HG03378 (cell line): ENCODE results near the gene IP6K1.
A peak's percentile ranks its signal among the peaks of the same experiment; 100 is the strongest.
"Not testable (repeated sequence)": the region's sequence is repeated elsewhere in the genome, so short reads cannot be mapped to it uniquely, and the experiment has no call there.

Experiments used
- ATAC-seq: cut with Tn5 transposase; IDR thresholded peaks from one replicate; pipeline ENCODE4 v1.9.1; 2021; ENCODE audit warnings: mild to moderate bottlenecking, moderate library complexity; ENCODE audit not compliant: unreplicated experiment

The IP6K1 gene

DNA sequence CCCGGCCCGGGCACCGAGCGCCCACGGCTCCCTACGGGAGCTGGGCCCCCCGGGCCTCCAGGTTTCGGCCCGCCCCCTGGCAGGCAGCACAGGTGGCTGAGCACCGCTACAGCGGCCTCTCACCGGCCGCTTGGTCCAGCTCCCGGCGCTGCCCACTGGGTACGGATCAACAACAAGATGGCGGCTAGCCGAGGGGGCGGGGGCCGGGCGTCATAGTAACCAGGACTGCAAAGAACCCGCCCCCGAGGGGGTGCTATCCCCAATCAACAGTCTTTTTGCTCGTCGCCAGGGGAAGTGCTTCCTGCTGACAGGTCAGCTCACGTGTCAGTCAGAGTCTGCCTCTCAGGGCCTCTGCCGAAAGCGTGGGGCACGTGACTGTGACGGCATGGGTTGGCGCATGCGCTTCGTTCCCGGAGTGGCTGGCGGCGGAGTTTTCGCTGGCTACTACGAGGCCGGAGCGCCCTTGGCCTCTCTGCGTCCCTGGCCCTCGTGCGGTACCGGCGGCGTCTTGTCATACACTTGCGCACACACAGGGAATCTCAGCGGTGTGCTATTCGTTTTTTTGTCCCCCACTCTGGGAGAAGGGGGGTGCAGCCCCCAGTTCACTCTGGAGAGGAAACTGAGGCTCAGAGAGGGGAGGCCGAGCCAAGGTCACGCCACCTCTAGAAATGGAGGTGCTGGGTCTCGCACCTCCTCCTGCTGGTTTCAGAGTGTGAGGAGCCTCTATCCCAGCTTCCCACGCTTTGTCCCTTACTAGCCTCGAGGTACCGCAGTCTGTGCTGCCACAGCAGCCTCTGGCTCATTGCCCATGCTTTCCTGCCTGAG, at the start of gene IP6K1:
Gene IP6K1, minus strand, starts transcription at position 186 of the 825 bp plus-strand sequence. CDS start 38,502 bp downstream, outside the sequence.
- peak; percentile 97 for ATAC-seq

DNA sequence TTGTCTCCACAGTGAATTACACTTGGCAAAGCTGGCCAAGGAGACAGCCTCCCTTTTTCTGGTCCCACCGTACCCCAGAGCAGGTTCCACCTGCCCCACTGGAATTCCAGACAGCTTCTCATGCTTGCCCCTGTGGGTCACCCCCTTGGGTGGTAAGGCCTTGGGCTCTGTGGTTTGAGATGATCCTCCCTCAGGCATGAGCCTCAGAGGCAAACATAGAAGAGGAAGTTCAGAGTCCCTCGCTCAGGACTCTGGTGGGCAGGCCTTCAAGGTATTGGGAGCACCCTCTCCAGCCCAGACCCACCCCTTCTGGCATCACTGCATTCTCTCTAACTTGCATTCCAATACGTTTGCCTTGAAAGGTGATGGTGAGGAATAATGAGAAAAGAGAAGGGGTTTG, 45.0 kb upstream of the IP6K1 start:
- no peak for ATAC-seq

DNA sequence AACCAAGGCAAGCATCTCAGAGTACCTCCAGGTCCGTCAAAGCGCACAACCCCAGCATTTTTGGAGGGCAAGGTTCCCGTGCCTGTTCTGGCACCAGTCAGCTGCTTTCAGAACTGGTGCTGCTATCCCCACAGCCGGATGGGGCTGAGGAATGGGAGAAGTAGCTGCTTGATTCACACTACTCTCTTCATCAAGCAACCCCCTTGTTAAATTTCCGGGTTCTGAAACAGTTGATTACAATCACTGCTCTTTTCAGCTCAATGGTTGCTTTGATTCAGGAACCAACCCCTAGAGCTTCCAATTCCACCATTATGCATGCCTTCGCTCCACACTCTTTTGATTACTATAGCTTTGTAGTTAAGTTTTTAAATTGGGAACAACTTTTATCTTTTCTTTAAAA, 39.7 kb upstream of the IP6K1 start:
- no peak for ATAC-seq

DNA sequence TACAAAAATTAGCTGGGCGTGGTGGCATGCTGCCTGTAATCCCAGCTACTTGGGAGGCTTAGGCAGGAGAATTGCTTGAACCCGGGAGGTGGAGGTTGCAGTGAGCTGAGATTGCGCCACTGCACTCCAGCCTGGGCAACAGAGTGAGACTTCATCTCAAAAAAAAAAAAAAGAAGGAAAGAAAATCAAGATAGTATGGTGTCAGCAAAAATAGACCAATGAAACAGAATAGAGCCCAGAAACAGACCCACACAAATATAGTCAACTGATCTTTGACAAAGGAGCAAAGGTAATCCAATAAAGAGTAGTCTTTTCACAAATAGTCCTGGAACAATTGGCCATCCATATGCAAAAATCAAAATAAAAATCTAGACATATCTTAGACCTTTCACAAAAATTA, 36.8 kb upstream of the IP6K1 start:
- not testable (repeated sequence) for ATAC-seq

DNA sequence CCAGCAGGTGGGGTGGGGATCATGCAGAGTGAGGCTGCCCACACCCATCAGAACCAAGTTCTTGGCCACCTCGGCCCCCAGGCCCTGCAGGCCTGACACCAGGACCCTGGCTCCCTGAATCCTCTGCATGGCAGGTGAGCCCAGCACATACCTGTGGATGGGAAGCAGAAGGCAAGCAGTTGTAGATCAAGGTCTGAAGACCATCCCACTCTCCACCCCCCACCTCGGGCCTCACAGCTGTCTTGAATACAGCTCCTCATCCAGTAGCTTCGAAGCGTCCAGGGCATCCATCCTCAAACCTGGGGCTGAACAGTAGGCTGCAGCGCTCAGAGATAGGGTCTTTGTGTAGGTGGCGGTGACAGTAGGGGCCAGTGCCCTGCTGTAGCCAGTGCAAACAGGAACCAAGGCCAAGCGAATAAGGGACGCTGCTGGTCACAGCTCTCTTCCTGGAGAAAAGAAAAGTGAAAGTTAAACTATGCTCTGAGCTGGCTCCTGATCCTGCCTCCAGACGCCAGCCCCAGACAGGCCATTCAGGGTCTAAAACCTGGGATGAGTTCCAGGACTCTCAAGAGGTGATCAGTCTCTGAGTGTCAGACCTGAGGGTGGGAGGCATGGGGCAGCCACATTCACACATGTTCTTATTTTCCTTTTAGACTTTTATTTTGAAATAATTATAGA, 27.3 kb upstream of the IP6K1 start, which contains the start of gene UBA7:
Gene UBA7, minus strand, starts transcription at position 457 of the 678 bp plus-strand sequence. Its CDS starts 166 bp downstream, at position 291.
- no peak for ATAC-seq

DNA sequence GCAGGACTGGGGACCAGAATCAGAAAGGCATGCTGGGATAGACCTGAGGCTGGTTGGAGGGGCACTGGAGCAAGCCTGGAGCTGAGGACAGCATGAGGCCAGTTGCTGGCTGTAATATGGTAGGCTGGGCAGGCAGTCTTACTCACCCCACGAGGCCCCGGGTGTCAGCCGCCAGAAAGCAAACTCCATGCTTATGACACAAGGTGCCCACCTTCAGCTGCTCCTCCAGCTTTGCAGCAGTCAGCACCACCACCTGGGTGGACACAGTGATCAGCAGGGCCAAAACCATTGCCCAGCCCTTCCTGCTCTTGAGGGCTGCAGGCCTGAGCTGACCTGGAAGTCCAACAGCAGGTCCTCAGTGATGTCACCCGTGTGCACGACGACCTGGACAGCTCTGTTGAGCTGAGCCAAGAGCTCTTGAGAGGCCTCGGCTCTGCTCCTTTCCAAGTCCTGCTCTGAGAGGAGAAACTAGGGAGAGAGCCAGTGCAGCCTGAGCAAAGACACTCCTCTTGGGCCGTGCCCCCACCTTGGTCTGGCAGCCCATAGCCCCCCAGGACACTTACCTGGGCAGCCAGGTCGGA, 26.7 kb upstream of the IP6K1 start:
- no peak for ATAC-seq

DNA sequence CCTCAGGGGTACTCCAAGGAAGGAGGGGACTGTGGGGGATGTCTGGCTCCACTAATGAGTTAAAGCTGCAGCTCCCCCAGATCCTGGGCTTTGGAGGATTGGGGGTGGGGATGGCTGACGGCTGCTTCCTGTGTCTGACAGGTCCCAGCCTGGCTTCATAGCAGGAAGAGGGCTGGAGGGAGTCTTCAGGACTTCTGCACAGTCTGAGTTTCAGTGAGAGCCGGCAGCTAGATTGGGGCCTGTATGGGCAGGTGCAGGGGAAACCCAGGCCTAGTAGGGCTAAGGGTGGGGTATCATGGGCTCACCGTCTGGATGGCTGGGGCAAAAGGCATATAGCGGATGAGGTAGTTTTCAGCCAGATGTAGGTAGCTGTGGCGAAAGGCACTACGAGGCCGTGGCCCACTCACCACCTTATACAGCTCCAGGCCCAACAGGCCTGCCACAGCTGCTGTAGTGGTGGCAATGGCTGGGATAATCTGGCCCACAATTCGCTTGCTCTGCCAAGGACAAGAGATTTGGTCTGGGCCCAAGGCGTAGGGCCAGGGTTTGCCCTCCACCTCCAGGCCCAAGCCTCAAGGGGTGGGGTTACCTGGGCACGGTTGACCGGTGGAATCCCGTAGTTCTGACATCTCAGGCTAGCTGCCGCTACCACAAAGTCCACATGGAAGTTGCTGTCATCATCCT, 21.2 kb upstream of the IP6K1 start:
- no peak for ATAC-seq

DNA sequence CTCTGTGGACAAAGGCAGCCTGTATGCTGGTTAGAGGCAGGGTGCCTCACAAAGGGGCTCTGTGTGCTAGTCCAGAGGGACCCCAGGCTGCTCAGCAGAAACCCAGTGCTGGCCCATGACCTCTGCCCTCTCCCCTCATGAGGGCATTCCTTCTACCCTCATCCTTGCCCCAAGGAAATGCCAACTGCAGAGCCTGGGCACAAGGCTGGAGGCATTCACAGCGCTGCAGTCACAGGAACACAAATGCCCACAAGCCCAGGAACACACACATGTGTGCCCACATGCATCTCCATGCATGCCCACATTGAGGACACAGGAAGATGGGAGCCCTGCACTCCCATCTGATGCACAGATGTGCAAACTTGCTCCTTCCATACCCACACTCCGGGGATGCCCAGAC, 20.5 kb upstream of the IP6K1 start:
- no peak for ATAC-seq

DNA sequence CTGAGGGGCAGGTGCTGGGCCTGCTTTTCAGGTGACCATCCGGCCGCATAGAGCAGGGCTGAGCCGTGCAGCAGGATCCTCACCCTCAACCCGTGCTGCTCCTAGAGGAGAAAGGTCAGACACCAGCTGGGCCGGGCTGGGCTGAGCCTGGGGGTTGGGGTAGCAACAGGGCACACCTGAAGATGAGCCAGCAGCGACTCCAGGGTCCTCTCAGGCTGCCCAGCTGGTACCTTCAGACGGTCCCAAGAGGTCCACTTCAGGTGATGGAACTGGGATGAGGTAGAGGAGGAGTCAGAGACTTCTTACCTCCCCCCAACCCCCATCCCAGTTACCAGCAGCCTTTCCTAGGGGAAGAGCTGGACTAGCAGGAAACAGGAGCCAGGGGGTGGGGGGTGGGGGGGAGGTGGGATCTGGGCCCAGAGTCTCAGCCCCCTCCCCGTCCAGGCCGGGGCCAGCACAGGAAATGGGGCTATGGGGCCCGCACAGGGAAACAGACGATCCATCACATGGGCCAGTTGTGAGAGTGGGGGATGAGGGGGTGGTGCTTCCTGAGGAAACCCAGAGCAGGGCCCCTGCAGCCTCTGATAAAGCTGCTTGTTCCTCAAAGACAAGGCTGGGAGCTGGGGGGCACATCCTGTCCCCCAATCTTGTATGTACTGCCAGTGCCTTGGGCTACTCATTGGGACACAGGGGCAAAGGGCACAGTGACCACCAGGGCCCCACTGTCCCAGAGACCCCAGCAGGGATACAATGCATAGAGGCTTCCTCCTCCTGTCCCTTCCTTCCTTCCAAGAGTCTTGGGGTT, 19.8 kb upstream of the IP6K1 start:
- ATAC-seq, result no peak

DNA sequence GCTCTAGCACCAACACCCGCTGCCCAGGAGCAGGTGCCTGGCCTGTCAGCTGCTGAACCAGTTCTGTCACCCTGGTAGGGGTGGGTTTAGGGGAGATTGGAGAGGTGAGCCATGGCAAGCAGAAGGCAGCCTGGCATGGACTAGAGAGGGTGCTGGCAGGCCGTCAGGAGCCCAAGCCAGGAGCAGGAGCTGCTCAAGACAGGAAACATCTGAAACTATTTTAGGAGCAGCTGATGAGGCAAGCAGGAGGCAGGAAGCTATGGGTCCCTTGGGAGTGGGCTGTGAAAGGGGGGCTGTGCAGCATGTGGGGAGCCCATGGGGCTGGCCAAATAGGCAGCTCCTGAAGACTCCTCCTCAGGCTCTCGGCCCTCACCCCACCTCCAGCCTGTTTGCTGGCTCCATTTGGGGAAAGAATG, 19.0 kb upstream of the IP6K1 start:
- ATAC-seq, result no peak

DNA sequence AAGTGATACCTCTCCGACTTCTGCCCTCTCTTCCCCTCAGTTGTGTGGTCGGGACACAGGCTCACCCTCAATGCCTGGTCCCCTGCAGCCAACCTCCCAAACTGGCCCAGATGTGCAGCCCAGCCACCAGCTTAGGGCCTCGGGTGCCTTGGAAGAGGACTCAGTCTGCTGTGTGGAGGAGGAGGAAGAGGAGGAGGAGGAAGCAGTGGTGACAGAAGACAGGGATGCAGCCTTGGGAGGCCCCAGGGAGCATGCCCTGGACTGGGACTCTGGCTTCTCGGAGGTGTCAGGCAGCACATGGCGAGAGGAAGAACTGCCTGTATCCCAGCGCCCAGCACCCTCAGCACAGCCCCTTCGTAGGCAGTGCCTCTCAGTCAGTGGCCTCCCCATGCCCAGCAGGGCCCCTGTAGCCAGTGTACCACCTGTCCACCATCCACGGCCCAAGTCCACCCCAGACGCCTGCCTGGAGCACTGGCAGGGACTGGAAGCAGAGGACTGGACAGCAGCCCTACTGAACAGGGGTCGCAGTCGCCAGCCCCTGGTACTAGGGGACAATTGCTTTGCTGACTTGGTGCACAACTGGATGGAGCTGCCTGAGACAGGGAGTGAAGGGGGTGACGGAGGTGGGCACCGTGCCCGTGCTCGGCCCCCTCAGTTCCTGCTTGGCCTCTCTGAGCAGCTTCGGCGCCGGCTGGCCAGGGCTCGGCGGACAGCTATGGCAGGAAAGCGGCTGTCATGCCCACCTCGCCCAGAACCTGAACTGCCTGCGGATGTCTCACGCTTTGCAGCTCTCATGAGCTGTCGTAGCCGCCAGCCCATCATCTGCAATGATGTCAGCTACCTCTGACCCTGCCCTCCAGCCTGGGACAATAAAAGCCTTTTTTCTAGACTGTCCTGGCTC, 18.0 kb upstream of the IP6K1 start:
- no peak for ATAC-seq

DNA sequence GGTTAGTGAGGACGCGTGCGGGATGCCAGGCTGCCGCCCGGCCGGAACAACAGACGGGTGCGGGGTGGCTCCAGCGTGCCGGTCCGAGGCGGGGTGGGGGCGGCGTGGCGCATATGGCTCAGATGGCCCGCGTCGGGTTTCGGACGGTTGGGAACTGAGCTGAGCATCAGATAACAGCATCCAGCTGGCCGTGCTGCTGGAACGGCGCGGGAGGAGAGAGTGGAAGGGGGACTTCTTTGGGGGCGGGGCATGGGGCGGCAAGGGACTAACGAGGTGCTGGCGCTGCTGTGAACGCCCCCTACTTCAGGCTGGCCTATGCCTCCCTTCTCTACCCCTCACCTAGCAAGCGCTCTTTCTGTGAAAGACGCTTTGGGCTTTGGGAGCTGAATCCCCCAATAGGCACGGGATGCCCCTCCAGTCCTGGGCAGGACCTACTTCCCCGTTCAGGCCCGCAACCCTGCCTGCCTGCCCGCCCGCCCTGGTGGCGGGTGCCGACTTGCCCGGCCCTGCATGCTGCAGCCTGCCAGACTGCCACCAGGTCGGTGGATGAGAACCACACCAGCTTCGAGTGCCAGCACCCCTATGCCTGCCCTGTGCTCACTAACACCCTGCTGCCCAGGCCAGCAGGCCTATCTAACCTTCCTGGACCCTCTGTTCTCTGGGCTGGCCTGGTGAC, 17.3 kb upstream of the IP6K1 start:
- peak; percentile 8 for ATAC-seq

DNA sequence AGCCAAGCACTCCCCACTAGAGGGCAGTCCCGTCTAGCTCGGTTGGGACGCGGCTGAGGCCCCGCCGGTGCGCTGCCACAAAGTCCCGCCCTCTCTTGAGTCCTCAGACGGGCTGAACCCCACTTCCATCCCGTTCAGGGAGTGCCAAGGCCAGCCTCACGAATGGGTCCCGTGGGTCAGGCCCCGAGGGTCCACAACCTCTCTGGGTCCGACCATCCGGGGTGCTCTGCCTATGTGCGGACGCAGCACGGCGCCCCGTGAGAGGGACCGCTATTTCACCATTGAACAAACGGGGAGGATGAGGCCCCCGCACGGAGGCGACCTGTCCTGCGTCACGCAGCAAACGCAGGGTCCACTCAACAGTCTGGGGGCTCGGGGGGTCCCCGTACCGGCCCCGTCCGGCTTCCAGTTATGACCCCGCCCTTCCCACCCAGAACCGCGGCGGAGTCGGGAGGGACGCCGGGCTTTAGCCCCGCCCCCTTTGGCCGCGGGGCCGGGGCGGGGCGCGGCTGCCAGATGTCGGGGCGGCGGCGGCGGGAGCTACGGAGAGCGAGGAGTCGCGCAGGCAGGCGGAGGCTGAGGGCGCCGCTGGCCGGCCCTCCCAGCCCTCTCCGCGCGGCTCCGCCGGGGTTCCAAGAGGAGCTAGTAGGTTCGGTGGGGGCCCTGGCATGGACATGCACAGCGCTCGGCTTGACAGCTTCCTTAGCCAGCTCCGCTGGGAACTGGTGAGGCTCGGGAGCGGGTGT, 16.6 kb upstream of the IP6K1 start, which contains the start of gene INKA1:
Gene INKA1, plus strand, starts transcription at position 543 of the 746 bp plus-strand sequence. Its CDS starts 132 bp downstream, at position 675.
- peak; percentile 39 for ATAC-seq

DNA sequence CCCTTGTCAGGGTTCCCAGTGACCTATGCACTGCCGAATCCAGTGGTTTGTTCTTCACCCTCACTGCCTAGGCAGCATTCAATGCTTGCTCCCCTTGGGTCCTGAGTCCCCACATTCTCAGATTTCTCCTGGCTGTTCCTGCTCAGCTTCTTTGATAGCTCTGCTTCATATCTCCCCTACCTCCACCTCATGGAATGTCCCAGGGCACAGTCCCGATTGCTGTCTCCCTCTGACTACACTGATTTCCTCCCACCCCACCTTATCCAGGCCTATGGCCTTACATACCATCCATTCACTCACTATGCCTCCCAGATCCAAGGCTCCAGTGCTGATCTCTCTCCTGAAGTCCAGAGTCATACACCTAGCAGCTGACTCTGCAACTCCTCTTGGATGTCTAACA, 14.8 kb upstream of the IP6K1 start:
- no peak for ATAC-seq

DNA sequence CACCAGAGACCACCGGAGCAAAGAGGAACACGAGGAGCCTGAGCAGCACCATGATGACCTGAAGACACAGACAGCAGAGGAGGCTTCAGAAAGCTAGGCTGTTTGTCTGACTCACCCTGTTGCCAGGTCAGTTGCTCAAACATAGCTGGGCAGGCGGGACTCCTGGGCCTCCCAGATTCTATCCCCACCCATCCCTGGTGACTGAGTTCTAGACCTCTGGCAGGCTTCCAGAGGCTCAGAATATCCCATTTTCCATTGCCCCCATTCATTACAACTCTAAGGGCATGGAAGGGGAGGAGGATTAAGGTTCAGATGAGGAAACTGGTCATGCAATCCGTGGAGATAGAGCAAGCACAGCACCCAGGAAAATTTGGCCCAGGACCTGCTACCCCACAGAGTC, 13.4 kb upstream of the IP6K1 start, which contains the start of gene CDHR4:
Gene CDHR4, minus strand, starts transcription at position 113 of the 400 bp plus-strand sequence. Its CDS starts 61 bp downstream, at position 52.
- ATAC-seq, result no peak

DNA sequence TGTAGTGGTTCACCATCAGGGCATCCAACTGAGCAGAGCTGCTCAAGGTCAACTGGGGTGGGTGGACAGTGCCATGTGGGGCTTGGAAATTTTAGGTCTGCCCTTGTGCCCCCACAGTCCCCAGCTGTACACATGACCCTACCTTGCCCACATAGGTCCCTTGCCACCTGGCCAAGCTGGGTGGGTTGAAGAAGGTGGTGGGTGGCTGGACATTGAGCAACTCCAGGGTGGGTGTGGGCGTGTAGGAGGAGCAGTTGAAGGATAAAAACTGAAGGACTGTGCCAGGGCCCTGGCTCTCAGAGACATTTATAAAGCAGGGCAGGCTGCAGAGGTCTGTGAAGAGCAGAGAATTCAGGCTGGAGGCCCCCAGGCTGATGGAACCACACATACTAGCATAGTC, 12.8 kb upstream of the IP6K1 start:
- ATAC-seq, result no peak

DNA sequence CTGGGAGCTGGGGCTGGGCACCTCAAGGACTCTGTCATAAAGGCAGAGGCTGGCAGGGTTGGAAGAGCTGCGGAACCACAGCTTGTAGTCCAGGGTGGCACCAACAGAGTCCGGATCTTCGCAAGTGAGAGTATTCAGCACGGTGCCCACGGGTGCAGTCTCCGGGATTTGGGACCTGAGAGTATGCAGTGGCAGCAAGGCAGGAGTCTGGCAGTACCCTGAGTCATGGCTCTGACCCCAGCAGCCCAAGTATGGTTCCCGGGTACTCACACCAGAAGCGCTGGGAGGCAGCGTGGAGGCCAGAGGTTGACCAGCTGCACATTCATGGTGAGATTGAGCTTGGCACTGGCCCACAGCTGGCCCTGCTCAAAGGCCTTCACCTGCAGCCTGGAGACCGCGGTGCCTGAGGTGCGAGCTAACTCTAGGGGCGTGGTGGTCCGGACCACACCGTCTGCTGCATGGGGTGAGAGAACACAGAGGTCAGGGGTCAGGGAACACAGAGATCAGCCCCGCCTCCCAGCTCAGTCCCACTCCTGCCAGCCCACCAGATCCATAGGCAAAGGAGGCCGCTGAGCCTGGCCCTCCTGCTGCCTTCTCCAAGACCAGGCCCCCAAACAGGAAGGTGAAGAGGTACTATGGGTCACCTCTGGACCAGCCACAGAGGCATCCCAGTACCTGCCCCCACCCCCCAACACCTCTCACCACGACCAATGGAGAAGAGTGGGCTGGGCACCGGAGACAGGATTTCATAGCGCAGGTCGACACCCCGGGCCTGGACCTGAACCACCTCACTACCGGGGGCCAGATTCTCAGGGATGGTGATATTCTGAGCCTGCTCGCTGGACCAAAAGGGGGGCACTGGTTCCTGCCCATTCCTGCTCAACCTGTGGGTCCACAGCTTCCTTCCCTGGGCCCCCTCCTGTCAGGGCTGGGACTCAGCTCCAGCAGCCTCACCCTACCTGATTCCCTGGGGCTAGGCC, 8.9 kb upstream of the IP6K1 start:
- no peak for ATAC-seq
